Spinal cord (tissue), 10 donors: Measurements from ENCODE around the gene GALE. TPM values are rescaled to one million over a fixed set of nuclear protein-coding genes. Genes with fewer than 3 reads are reported as not detected.
"Not testable (repeated sequence)": the region's sequence is repeated elsewhere in the genome, so short reads cannot be mapped to it uniquely, and the experiment has no call there.

Source experiments
- DNase-seq, 6 donors: peaks; one replicate each; pipeline versions ENCODE4 v3.0.0 to v3.0.0-alpha.2; 2013 to 2015; ENCODE audit warnings: low spot score in 6 of 6, low read depth in 4 of 6
- H3K27ac ChIP-seq: one replicate; pipeline ENCODE4 v1.5.1; 2013; ENCODE audit warnings: low read depth, low read length, control low read depth
- H3K27me3 ChIP-seq: one replicate; pipeline ENCODE4 v1.6.1; 2013; ENCODE audit warnings: low read length; ENCODE audit not compliant: control insufficient read depth, insufficient read depth
- H3K36me3 ChIP-seq: one replicate; pipeline ENCODE4 v1.6.1; 2013; ENCODE audit warnings: low read length; ENCODE audit not compliant: control insufficient read depth, insufficient read depth
- H3K4me1 ChIP-seq: one replicate; pipeline ENCODE4 v1.6.1; 2013; ENCODE audit warnings: low read length; ENCODE audit not compliant: control insufficient read depth, insufficient read depth
- H3K4me3 ChIP-seq: one replicate; pipeline ENCODE4 v1.5.1; 2013; ENCODE audit warnings: low read depth, low read length, control low read depth
- H3K9me3 ChIP-seq: one replicate; pipeline ENCODE4 v1.6.1; 2013; ENCODE audit warnings: low read length; ENCODE audit not compliant: control insufficient read depth, insufficient read depth
- WGBS: methylation state at CpG from one replicate; pipeline ENCODE4 v1.1.5; 2013; ENCODE audit warnings: missing lambda C conversion rate; ENCODE audit not compliant: insufficient coverage; 5-methylcytosine and 5-hydroxymethylcytosine counted together
- polyA plus RNA-seq, 2 donors: library from polyadenylated mRNA; unstranded; fragments of 120-200 nt; gene quantifications; one replicate each; pipeline ENCODE4 v1.2.1, GENCODE V29; 2013; ENCODE audit not compliant: insufficient read length in 2 of 2
- total RNA-seq, 2 donors: library from RNA; depleted of rRNA in 1 of 2; stranded (reverse); fragments of 120-200 nt in 1 of 2; fragments of >200 nt in 1 of 2; gene quantifications; one replicate each; pipeline versions ENCODE4 v1.2.3 to v1.2.4, GENCODE V29; 2013 to 2014
- donor health status: healthy.

Gene GALE
- total and polyA plus RNA-seq, 4 donors, result 12.6 to 32.5 (median 27.8) TPM

GRCh38 chr1:23834156-23834555 lies 33.6 kb upstream of the GALE start:
- not testable (repeated sequence) for DNase-seq, H3K9me3 ChIP-seq, H3K27me3 ChIP-seq, H3K4me1 ChIP-seq, H3K4me3 ChIP-seq, H3K27ac ChIP-seq, H3K36me3 ChIP-seq
- WGBS, result 90% methylated on average over 2 of the region's 6 CpGs

- H3K36me3 ChIP-seq, result no peaks in the 10 kb centered on the region
- H3K27me3 ChIP-seq, result no peaks in the 10 kb centered on the region
- H3K4me1 ChIP-seq, result peaks cover 4% of the 10 kb centered on the region
- WGBS, result 83% methylated on average over 1 of the region's 1 CpG
- H3K27ac ChIP-seq, result no peak overlapping the region
- H3K4me3 ChIP-seq, result no peak overlapping the region
- no peak for DNase-seq
- H3K9me3 ChIP-seq, result no peaks in the 10 kb centered on the region
Measured at GRCh38 chr1:23827717-23828116, 27.2 kb upstream of the GALE start.

- not testable (repeated sequence) for H3K27ac ChIP-seq, DNase-seq, H3K4me3 ChIP-seq, H3K4me1 ChIP-seq, H3K36me3 ChIP-seq, H3K27me3 ChIP-seq, H3K9me3 ChIP-seq
- 95% methylated on average over 8 of the region's 13 CpGs for WGBS
Measured at GRCh38 chr1:23826590-23826989, 26.0 kb upstream of the GALE start.

GRCh38 chr1:23825762-23826522 lies 25.4 kb upstream of the GALE start:
- Histone ChIP-seq H3K36me3 (no peaks in the 10 kb centered on the region), H3K4me3 (peak overlapping the region; percentile 93), H3K9me3 (no peaks in the 10 kb centered on the region), H3K27me3 (no peaks in the 10 kb centered on the region), H3K4me1 (peaks cover 4% of the 10 kb centered on the region), H3K27ac (no peak overlapping the region)
- DNase-seq, result peak in 2 of 6 donors; percentile 11 to 18
- WGBS, result 78% methylated on average over 14 of the region's 24 CpGs

- Histone ChIP-seq H3K9me3 (no peaks in the 10 kb centered on the region), H3K36me3 (no peaks in the 10 kb centered on the region), H3K4me1 (peaks cover 4% of the 10 kb centered on the region), H3K27ac (peak within 1 kb of the TSS; percentile 90), H3K27me3 (no peaks in the 10 kb centered on the region), H3K4me3 (peak within 1 kb of the TSS; percentile 93)
- 0% methylated on average over 25 of the region's 42 CpGs for WGBS
- peak; percentile 80 to 98 (median 86) for DNase-seq
Measured at GRCh38 chr1:23825076-23825761, 24.7 kb upstream of the GALE start, which contains the start of gene HMGCL. HMGCL (minus strand) TSS chr1:23825429; CDS start chr1:23825415, 14 bp downstream.

GRCh38 chr1:23824711-23825075 lies 24.1 kb upstream of the GALE start:
- Histone ChIP-seq H3K36me3 (no peaks in the 10 kb centered on the region), H3K9me3 (no peaks in the 10 kb centered on the region), H3K4me3 (peak overlapping the region; percentile 93), H3K4me1 (peaks cover 4% of the 10 kb centered on the region), H3K27ac (peak overlapping the region; percentile 90), H3K27me3 (no peaks in the 10 kb centered on the region)
- peak in 1 of 6 donors; percentile 12 for DNase-seq
- WGBS, result 0% methylated on average over 3 of the region's 8 CpGs

DNA sequence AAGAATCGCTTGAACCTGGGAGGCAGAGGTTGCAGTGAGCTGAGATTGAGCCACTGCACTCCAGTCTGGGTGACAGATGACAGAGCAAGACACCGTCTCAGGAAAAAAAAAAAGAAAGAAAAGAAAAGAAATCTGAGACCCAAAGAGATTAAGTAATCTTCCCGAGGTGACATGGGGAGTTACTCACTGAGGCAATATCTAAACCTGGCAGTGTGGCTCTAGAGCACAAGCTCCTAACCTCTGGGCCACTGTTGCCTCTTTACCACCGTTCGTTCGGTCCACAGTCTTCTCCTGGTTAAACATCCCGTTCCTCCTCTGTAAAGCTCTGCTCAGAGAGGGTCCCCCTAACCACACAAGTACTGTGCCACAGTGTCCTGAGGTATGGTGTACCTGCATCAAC lies 23.2 kb upstream of the GALE start:
- no peak for DNase-seq
- no peaks in the 10 kb centered on the region for H3K9me3 ChIP-seq
- WGBS, result 86% methylated on average over 6 of the region's 7 CpGs
- no peaks in the 10 kb centered on the region for H3K36me3 ChIP-seq
- no peak overlapping the region for H3K4me3 ChIP-seq
- H3K27me3 ChIP-seq, result no peaks in the 10 kb centered on the region
- H3K27ac ChIP-seq, result no peak overlapping the region
- H3K4me1 ChIP-seq, result peaks cover 4% of the 10 kb centered on the region

DNA sequence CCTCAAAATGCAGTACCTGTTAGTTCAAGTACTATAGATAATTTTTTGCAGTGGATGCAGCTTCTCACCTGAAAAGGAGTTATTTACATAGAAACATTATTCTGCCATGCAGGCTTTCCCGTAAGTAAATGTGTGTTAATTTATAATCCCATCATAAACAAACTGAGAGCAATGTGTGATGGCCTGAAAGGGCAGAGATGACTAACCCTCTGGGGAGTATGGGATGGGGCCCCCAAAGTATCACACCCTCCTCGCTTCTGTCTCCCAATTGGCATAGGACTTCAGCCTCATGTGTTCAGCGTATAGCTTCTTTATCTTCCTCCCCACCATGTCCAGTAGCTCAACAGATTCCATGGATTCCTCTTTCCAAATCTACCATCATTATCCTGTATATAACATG lies 17.1 kb upstream of the GALE start:
- no peak overlapping the region for H3K27ac ChIP-seq
- 88% methylated on average over 2 of the region's 3 CpGs for WGBS
- no peaks in the 10 kb centered on the region for H3K4me1 ChIP-seq
- no peaks in the 10 kb centered on the region for H3K27me3 ChIP-seq
- no peak for DNase-seq
- H3K9me3 ChIP-seq, result no peaks in the 10 kb centered on the region
- peaks cover 23% of the 10 kb centered on the region for H3K36me3 ChIP-seq
- no peak overlapping the region for H3K4me3 ChIP-seq

- Histone ChIP-seq H3K27ac (no peak overlapping the region), H3K4me3 (no peak overlapping the region), H3K4me1 (no peaks in the 10 kb centered on the region), H3K27me3 (no peaks in the 10 kb centered on the region), H3K36me3 (peaks cover 28% of the 10 kb centered on the region), H3K9me3 (no peaks in the 10 kb centered on the region)
- peak in 1 of 6 donors; percentile 23 for DNase-seq
Measured at GRCh38 chr1:23816906-23817305, 16.4 kb upstream of the GALE start.

- no peak overlapping the region for H3K4me3 ChIP-seq
- WGBS, result 72% methylated on average over 2 of the region's 3 CpGs
- H3K27ac ChIP-seq, result no peak overlapping the region
- peaks cover 28% of the 10 kb centered on the region for H3K36me3 ChIP-seq
- H3K4me1 ChIP-seq, result no peaks in the 10 kb centered on the region
- no peak for DNase-seq
- H3K27me3 ChIP-seq, result no peaks in the 10 kb centered on the region
- H3K9me3 ChIP-seq, result no peaks in the 10 kb centered on the region
Measured at GRCh38 chr1:23816361-23816760, 15.8 kb upstream of the GALE start.
